AG09319 (cell line): ENCODE data around the gene PRDM11.

Source experiments
- DNase-seq: peaks from one replicate; pipeline ENCODE4 v3.0.0-alpha.2; 2010; ENCODE audit warnings: low read depth; ENCODE audit errors: extremely low read depth
- TF ChIP-seq, protein P1 (sequence below): IDR thresholded peaks from 2 replicates; pipeline ENCODE4 v1.5.1; 2011; ENCODE audit warnings: low read depth, mild to moderate bottlenecking, inconsistent platforms, low read length, moderate library complexity

Gene PRDM11

DNA sequence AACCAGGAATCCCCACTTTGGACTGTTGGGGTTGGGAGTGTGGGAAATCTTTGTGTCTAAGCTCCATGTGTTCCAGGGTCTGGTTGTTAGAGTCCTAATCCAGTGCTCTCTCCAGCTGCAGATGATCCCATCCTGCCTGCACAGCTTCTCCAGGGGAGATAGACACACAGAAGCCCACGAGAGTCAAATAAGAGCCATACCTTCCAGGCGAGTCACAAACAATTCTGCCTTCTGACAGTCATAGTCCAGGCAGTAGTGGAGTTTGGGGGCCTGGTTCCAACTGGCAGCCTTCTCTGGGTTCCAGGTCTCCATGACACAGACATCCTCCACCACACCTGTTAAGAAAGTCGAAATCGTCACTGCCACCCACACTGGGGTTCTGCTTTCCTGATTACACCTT lies 107.6 kb downstream of the PRDM11 start:
- no peak for DNase-seq
- TF ChIP-seq, protein P1, sequence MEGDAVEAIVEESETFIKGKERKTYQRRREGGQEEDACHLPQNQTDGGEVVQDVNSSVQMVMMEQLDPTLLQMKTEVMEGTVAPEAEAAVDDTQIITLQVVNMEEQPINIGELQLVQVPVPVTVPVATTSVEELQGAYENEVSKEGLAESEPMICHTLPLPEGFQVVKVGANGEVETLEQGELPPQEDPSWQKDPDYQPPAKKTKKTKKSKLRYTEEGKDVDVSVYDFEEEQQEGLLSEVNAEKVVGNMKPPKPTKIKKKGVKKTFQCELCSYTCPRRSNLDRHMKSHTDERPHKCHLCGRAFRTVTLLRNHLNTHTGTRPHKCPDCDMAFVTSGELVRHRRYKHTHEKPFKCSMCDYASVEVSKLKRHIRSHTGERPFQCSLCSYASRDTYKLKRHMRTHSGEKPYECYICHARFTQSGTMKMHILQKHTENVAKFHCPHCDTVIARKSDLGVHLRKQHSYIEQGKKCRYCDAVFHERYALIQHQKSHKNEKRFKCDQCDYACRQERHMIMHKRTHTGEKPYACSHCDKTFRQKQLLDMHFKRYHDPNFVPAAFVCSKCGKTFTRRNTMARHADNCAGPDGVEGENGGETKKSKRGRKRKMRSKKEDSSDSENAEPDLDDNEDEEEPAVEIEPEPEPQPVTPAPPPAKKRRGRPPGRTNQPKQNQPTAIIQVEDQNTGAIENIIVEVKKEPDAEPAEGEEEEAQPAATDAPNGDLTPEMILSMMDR: no peak

- TF ChIP-seq, protein P1: no peak
- no peak for DNase-seq
These were observed 112.6 kb downstream of the PRDM11 start for GRCh38 chr11:45258982-45259530.

- TF ChIP-seq, protein P1: no peak
- DNase-seq: no peak
These were observed 113.2 kb downstream of the PRDM11 start for GRCh38 chr11:45259592-45259991.

- TF ChIP-seq, protein P1: no peak
- no peak for DNase-seq
These were observed 113.6 kb downstream of the PRDM11 start for GRCh38 chr11:45260071-45260470.

DNA sequence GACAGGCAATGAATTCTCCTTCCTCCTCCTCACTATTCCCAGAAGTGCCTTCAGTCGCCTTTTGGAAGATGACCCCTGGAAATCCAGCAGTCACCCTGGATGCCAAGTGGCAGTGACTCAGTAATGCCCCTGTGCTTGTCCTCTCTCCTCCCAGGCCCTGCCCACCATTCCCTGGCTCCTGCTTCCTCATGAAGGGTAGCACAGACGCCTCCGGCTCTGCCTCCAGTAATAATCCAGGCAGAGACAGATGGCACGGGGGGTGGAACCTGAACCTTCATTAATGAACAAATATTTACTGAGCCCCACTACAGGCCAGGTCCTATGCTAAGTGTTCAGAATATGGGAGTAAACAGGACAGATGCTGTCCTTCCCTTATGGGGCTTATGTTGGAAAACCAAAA lies 116.5 kb downstream of the PRDM11 start:
- DNase-seq: no peak
- TF ChIP-seq, protein P1: no peak

DNA sequence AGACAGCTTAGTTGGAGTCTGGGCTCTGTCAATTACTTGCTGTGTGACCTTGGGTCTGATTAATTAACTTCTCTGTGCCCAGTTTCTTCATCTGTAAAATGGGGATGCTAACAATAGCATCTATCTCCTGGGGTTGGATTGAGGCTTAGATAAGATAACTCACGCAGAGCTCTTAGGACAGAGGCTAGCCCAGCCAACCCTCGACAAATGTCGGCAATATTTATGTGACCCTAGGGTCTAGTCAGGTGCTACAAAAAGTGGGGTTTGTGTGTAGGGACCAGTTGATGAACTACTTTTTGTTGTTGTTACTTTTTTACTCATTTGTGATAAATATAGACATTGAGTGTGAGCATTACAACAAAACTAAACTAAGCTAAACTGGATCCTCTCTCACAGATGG lies 117.3 kb downstream of the PRDM11 start:
- TF ChIP-seq, protein P1: no peak
- DNase-seq: no peak

- TF ChIP-seq, protein P1: no peak
- DNase-seq: no peak
These were observed 118.5 kb downstream of the PRDM11 start for GRCh38 chr11:45264839-45265515.
